IPS-NIHi7 (cell line): ENCODE results near the gene PRKCH.

ENCODE experiments used
- DNase-seq: peaks from one replicate; pipeline ENCODE4 v3.0.0; 2012; ENCODE audit warnings: mixed read lengths; ENCODE audit errors: extremely low spot score

PRKCH gene

GRCh38 chr14:61420326-61420725 lies 98.9 kb downstream of the PRKCH start:
- peak; percentile 48 for DNase-seq

GRCh38 chr14:61421212-61421923 lies 100.0 kb downstream of the PRKCH start:
- no peak for DNase-seq

GRCh38 chr14:61426048-61426447 lies 104.7 kb downstream of the PRKCH start:
- no peak for DNase-seq

- no peak for DNase-seq
These were observed 106.9 kb downstream of the PRKCH start for GRCh38 chr14:61428261-61428660.

- no peak for DNase-seq
These were observed 107.9 kb downstream of the PRKCH start for GRCh38 chr14:61429316-61429715.

- DNase-seq: no peak
These were observed 108.8 kb downstream of the PRKCH start for GRCh38 chr14:61430066-61430757.

GRCh38 chr14:61433169-61433568 lies 111.8 kb downstream of the PRKCH start:
- no peak for DNase-seq

GRCh38 chr14:61433828-61434227 lies 112.4 kb downstream of the PRKCH start:
- no peak for DNase-seq

GRCh38 chr14:61434311-61434710 lies 112.9 kb downstream of the PRKCH start:
- DNase-seq: no peak

GRCh38 chr14:61435563-61436337 lies 114.4 kb downstream of the PRKCH start:
- DNase-seq: no peak

- no peak for DNase-seq
These were observed 116.0 kb downstream of the PRKCH start for GRCh38 chr14:61437381-61437780.

- no peak for DNase-seq
These were observed 116.7 kb downstream of the PRKCH start for GRCh38 chr14:61438036-61438435.

GRCh38 chr14:61438497-61438859 lies 117.1 kb downstream of the PRKCH start:
- no peak for DNase-seq

GRCh38 chr14:61438860-61439765 lies 117.7 kb downstream of the PRKCH start:
- peak; percentile 73 for DNase-seq

- DNase-seq: no peak
These were observed 118.5 kb downstream of the PRKCH start for GRCh38 chr14:61439779-61440418.

- no peak for DNase-seq
These were observed 122.1 kb downstream of the PRKCH start for GRCh38 chr14:61443481-61443880.

GRCh38 chr14:61444215-61444768 lies 122.9 kb downstream of the PRKCH start:
- no peak for DNase-seq

GRCh38 chr14:61451491-61451890 lies 130.1 kb downstream of the PRKCH start:
- DNase-seq: no peak

- DNase-seq: no peak
These were observed 130.6 kb downstream of the PRKCH start for GRCh38 chr14:61451891-61452400.

GRCh38 chr14:61452452-61452851 lies 131.1 kb downstream of the PRKCH start:
- DNase-seq: no peak
